Lower lobe of right lung (tissue), 2 donors: ENCODE results near the gene ALKBH6. TPM values are rescaled to one million over a fixed set of nuclear protein-coding genes. Genes with fewer than 3 reads are reported as not detected.

Source experiments
- ATAC-seq, 2 donors: fragments of 200-7000 bp; cut with Tn5 transposase; one replicate each; pipeline ENCODE4 v1.9.1; 2020 to 2022; ENCODE audit warnings: mild to moderate bottlenecking in 2 of 2, moderate library complexity in 2 of 2
- DNase-seq: peaks from one replicate; pipeline ENCODE4 v3.0.0-alpha.2; 2020
- H3K27ac ChIP-seq: fragments of 200-600 bp; one replicate; pipeline ENCODE4 v1.8.0; 2022
- H3K27me3 ChIP-seq: fragments of 200-600 bp; one replicate; pipeline ENCODE4 v1.8.0; 2022; ENCODE audit warnings: low read depth
- H3K36me3 ChIP-seq: fragments of 200-600 bp; one replicate; pipeline ENCODE4 v1.8.0; 2022; ENCODE audit warnings: mild to moderate bottlenecking
- H3K4me1 ChIP-seq: fragments of 200-600 bp; one replicate; pipeline ENCODE4 v1.8.0; 2022
- H3K4me3 ChIP-seq: fragments of 200-600 bp; one replicate; pipeline ENCODE4 v1.8.0; 2022; ENCODE audit warnings: mild to moderate bottlenecking
- H3K9me3 ChIP-seq: fragments of 200-600 bp; one replicate; pipeline ENCODE4 v1.8.0; 2022
- CTCF ChIP-seq: fragments of 200-600 bp; IDR thresholded peaks from one replicate; pipeline ENCODE4 v1.8.0; 2022; ENCODE audit warnings: antibody characterized with exemption, mild to moderate bottlenecking
- intact Hi-C: fragments of 100-400 bp; cut with DNase I; formaldehyde crosslinking; loops from one replicate; pipeline ENCODE4 v1.11.0; 2022
- total RNA-seq: library from RNA; stranded (reverse); fragmentation: NEBNext Ultra II Directional; extraction: Animal tissue kit (Norgen Biotek cat#: 25700); gene quantifications from one replicate; pipeline ENCODE4 v1.2.1, GENCODE V29; 2021
- donor health status: DM: no; HTN: yes; CAD: no; lungs with severe emphysema.

The ALKBH6 gene
- total RNA-seq, 1 donor from 2014 or later = 21.0 TPM

- intact Hi-C loops = no loop called here
These were observed 20.9 kb downstream of the ALKBH6 start for GRCh38 chr19:35992907-35993765.

GRCh38 chr19:35991731-35992450 is 22.1 kb downstream of the ALKBH6 start:
- intact Hi-C loops = no loop called here
- H3K4me3 ChIP-seq = no peak overlapping the region
- H3K27ac ChIP-seq = no peak overlapping the region

More at GRCh38 chr19:35992907-35993765, 20.9 kb downstream of the ALKBH6 start:
- Histone ChIP-seq H3K4me1 (peaks cover 25% of the 10 kb centered on the region), H3K4me3 (no peak overlapping the region), H3K27ac (no peak overlapping the region), H3K36me3 (peaks cover 9% of the 10 kb centered on the region), H3K9me3 (no peaks in the 10 kb centered on the region), H3K27me3 (no peaks in the 10 kb centered on the region)
- TF ChIP-seq CTCF = no peak
- DNase-seq (no peak), ATAC-seq (no peak)

GRCh38 chr19:35990771-35991730 is 23.0 kb downstream of the ALKBH6 start:
- ATAC-seq = no peak
- no peak for TF ChIP-seq CTCF
- Histone ChIP-seq H3K4me3 (no peak overlapping the region), H3K27me3 (peaks cover 20% of the 10 kb centered on the region), H3K4me1 (peaks cover 24% of the 10 kb centered on the region), H3K9me3 (no peaks in the 10 kb centered on the region), H3K27ac (no peak overlapping the region), H3K36me3 (no peaks in the 10 kb centered on the region)
- DNase-seq = no peak
- intact Hi-C loops = no loop called here

More at GRCh38 chr19:35991731-35992450, 22.1 kb downstream of the ALKBH6 start:
- peaks cover 12% of the 10 kb centered on the region for H3K27me3 ChIP-seq
- no peaks in the 10 kb centered on the region for H3K9me3 ChIP-seq
- DNase-seq (no peak), ATAC-seq (no peak)
- no peaks in the 10 kb centered on the region for H3K36me3 ChIP-seq
- peaks cover 28% of the 10 kb centered on the region for H3K4me1 ChIP-seq
- TF ChIP-seq CTCF = no peak

GRCh38 chr19:35990156-35990555 is 23.9 kb downstream of the ALKBH6 start:
- no peak for TF ChIP-seq CTCF
- H3K9me3 ChIP-seq = no peaks in the 10 kb centered on the region
- DNase-seq (no peak), ATAC-seq (no peak)
- H3K27ac ChIP-seq = no peak overlapping the region
- H3K27me3 ChIP-seq = peaks cover 22% of the 10 kb centered on the region
- peaks cover 18% of the 10 kb centered on the region for H3K4me1 ChIP-seq
- intact Hi-C loops = no loop called here
- H3K36me3 ChIP-seq = no peaks in the 10 kb centered on the region
- no peak overlapping the region for H3K4me3 ChIP-seq

GRCh38 chr19:35988824-35989223 is 25.2 kb downstream of the ALKBH6 start:
- Histone ChIP-seq H3K36me3 (no peaks in the 10 kb centered on the region), H3K27ac (no peak overlapping the region), H3K9me3 (no peaks in the 10 kb centered on the region), H3K4me3 (no peak overlapping the region), H3K27me3 (peaks cover 24% of the 10 kb centered on the region), H3K4me1 (peaks cover 9% of the 10 kb centered on the region)
- intact Hi-C loops = no loop called here
- DNase-seq = no peak
- ATAC-seq = no peak
- TF ChIP-seq CTCF = no peak
